ENCODE data around the gene DDX11.

GRCh38 chr12:31026202-31026601 lies 47.5 kb upstream of the DDX11 start:
- no peak for TF ChIP-seq CTCF (IDR thresholded peaks at IDR 0.05; ENCODE audit: low read length)
- no peak for TF ChIP-seq EZH2 (optimal IDR thresholded peaks at IDR 0.05; ENCODE audit: low read depth, low read length)

Measured in MM.1S (cell line).